HG03139 (cell line): ENCODE measurements around the gene ANTKMT.

Source experiments
- ATAC-seq: cut with Tn5 transposase; IDR thresholded peaks from one replicate; pipeline ENCODE4 v1.9.1; 2021; ENCODE audit not compliant: unreplicated experiment

Gene ANTKMT

GRCh38 chr16:695355-696089 is 25.4 kb upstream of the ANTKMT start:
- ATAC-seq: no peak

GRCh38 chr16:698911-699671 is 21.9 kb upstream of the ANTKMT start:
- no peak for ATAC-seq

- ATAC-seq: no peak
Measured at GRCh38 chr16:700684-701584, 20.0 kb upstream of the ANTKMT start.

GRCh38 chr16:702341-702740 is 18.6 kb upstream of the ANTKMT start:
- ATAC-seq: no peak

- no peak for ATAC-seq
Measured at GRCh38 chr16:703406-703805, 17.5 kb upstream of the ANTKMT start.

- ATAC-seq: no peak
Measured at GRCh38 chr16:704047-704446, 16.9 kb upstream of the ANTKMT start.

GRCh38 chr16:704552-705380 is 16.2 kb upstream of the ANTKMT start:
- no peak for ATAC-seq

GRCh38 chr16:705431-706188 is 15.3 kb upstream of the ANTKMT start, which contains the start of gene FBXL16:
FBXL16 (minus strand) TSS chr16:705801; CDS start chr16:697405, 8,396 bp downstream.
- no peak for ATAC-seq

- no peak for ATAC-seq
Measured at GRCh38 chr16:706189-707061, 14.5 kb upstream of the ANTKMT start.

- no peak for ATAC-seq
Measured at GRCh38 chr16:707062-707538, 13.8 kb upstream of the ANTKMT start.

- ATAC-seq: no peak
Measured at GRCh38 chr16:708019-708418, 12.9 kb upstream of the ANTKMT start.

- no peak for ATAC-seq
Measured at GRCh38 chr16:708959-709358, 12.0 kb upstream of the ANTKMT start.

- no peak for ATAC-seq
Measured at GRCh38 chr16:709566-710499, 11.1 kb upstream of the ANTKMT start.

- ATAC-seq: no peak
Measured at GRCh38 chr16:710500-711075, 10.4 kb upstream of the ANTKMT start.

GRCh38 chr16:711084-711483 is 9.9 kb upstream of the ANTKMT start:
- no peak for ATAC-seq

- ATAC-seq: no peak
Measured at GRCh38 chr16:711548-712320, 9.2 kb upstream of the ANTKMT start.
